Activated CD4-positive, alpha-beta T cell treated with anti-CD3 and anti-CD28 coated beads, Interleukin-2, amount 10 ng/mL, durations not matched to agents 7 days and 5 days (primary cell): ENCODE results near the gene STAT4. TPM values are rescaled to one million over a fixed set of nuclear protein-coding genes. Genes with fewer than 3 reads are reported as not detected.
A peak's percentile ranks its signal among the peaks of the same experiment; 100 is the strongest.

Experiments
- CTCF ChIA-PET: fragments of 350-600 bp; sonication (Branson Sonifier 250); formaldehyde crosslinking; loops from one replicate; lab custom pipeline; 2021; ENCODE audit warnings: antibody characterized with exemption; lab: Charles Lee
- POLR2A ChIA-PET: fragments of 350-600 bp; sonication (Branson Sonifier 250); formaldehyde crosslinking; loops from one replicate; lab custom pipeline; 2021; ENCODE audit warnings: antibody characterized with exemption; lab: Charles Lee
- DNase-seq: peaks from one replicate; pipeline ENCODE4 v3.0.0-alpha.2; 2020
- H3K27ac Mint-ChIP-seq: one replicate; pipeline ENCODE4 v1.8.0; 2021; ENCODE audit warnings: mild to moderate bottlenecking, moderate library complexity, mixed read lengths
- H3K27me3 Mint-ChIP-seq: one replicate; pipeline ENCODE4 v1.8.0; 2021; ENCODE audit warnings: mixed read lengths
- H3K36me3 Mint-ChIP-seq: one replicate; pipeline ENCODE4 v1.8.0; 2021; ENCODE audit warnings: low read depth, mixed read lengths
- H3K4me1 Mint-ChIP-seq: one replicate; pipeline ENCODE4 v1.8.0; 2021; ENCODE audit warnings: mixed read lengths
- H3K4me3 Mint-ChIP-seq: one replicate; pipeline ENCODE4 v1.8.0; 2021; ENCODE audit warnings: mild to moderate bottlenecking, moderate library complexity, mixed read lengths
- H3K9me3 Mint-ChIP-seq: one replicate; pipeline ENCODE4 v1.8.0; 2021; ENCODE audit warnings: mixed read lengths
- total RNA-seq, 2 experiments: library from RNA; stranded (reverse); gene quantifications; one replicate each; pipeline ENCODE4 v1.2.3, GENCODE V29; 2021

Gene STAT4
- total RNA-seq, result 10 to 100 TPM; 72.6 to 84.4 TPM

DNA sequence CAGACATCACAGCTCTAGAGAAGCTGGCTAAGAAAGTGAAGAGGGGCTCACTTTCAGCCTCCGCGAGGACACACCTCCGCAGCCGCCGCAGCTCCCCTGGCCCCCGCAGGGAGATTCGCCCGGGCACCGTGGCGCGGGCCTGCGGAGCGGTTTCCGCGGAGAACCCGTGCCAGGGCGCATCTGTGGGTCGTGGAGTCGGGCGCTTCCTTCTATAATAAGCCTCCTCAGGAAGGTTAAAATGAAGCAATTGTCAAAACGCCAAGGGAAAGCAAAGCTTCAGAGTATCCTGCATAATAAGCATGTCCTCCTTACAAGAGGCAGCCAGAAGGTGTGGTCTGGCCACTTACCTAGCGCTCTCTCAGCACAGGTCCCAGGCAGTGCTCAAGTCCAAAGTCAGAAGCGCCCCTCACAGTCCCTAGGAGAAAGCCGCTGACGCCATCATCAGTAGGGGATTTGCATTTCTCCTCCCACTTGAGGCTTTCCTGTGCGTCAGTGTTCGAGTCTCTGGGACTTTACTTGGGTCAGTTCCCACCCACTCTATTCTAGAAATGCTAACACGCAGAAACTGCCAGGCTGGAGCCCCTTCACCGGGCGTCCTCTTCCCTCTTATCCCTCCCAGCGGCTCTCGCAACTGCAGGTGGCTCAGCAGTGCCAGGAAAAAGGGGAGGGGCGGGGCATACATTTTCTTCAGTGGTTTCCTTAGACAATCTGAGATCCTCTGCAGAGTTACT is at the start of gene STAT4:
STAT4 (minus strand) TSS at position 395 of the 731 bp plus-strand sequence. CDS start 2,791 bp downstream, outside the sequence.
- H3K4me3 Mint-ChIP-seq, result peak within 1 kb of the TSS; percentile 93
- ChIA-PET CTCF (interaction anchor here (0.9 to 4.3 kb wide), 8 partner anchors 8 to 98 kb away, joined by 3 to 29 read pairs (median 4); no protein-coding TSS in a partner anchor), POLR2A (interaction anchor here (0.6 to 0.9 kb wide), 2 partner anchors 89 to 103 kb away, joined by 3 read pairs; no protein-coding TSS in a partner anchor)
- peaks cover 67% of the 10 kb centered on the region for H3K4me1 Mint-ChIP-seq
- H3K9me3 Mint-ChIP-seq, result no peaks in the 10 kb centered on the region
- peak; percentile 85 for DNase-seq
- peak within 1 kb of the TSS; percentile 96 for H3K27ac Mint-ChIP-seq
- H3K27me3 Mint-ChIP-seq, result no peaks in the 10 kb centered on the region
- H3K36me3 Mint-ChIP-seq, result peaks cover 23% of the 10 kb centered on the region

DNA sequence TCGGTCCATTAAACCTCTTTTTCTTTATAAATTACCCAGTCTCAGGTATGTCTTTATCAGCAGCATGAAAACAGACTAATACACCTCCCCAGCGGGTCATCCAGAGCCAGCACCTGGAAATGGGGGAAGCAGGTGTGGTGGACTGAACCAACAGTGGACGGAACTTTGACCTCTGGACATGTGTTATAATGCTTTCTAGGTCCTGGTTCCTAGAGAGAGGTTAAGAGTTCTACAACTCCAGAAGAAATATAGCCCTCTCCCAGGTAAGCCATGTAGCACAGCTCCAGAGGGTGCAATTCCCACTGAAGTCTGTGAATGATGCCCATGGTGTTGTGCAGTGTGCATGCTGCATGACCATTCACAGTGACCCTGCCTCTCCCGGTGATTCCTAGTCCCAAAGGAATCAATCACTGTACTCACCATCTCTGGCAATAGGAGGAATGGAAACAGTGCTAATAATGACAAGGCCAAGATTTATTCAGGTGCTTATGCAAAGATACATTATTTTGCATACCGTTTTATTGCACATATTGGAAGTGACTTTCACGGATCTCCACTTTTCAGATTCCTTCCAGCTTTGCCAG is 49.2 kb upstream of the STAT4 start:
- Mint-ChIP-seq H3K4me3 (no peak overlapping the region), H3K4me1 (peaks cover 38% of the 10 kb centered on the region), H3K9me3 (peaks cover 20% of the 10 kb centered on the region), H3K36me3 (peaks cover 13% of the 10 kb centered on the region), H3K27ac (no peak overlapping the region), H3K27me3 (no peaks in the 10 kb centered on the region)
- POLR2A ChIA-PET, result no interaction called here
- no peak for DNase-seq
- CTCF ChIA-PET, result no interaction called here

- DNase-seq, result no peak
- Mint-ChIP-seq H3K36me3 (peaks cover 15% of the 10 kb centered on the region), H3K4me1 (peaks cover 43% of the 10 kb centered on the region), H3K27me3 (no peaks in the 10 kb centered on the region), H3K4me3 (no peak overlapping the region), H3K27ac (no peak overlapping the region), H3K9me3 (peaks cover 26% of the 10 kb centered on the region)
- POLR2A ChIA-PET, result no interaction called here
- CTCF ChIA-PET, result interaction anchor here (0.8 to 1.6 kb wide), 5 partner anchors 11 to 146 kb away, joined by 3 to 4 read pairs (median 4); no protein-coding TSS in a partner anchor
Observed at GRCh38 chr2:191198271-191198670, 47.5 kb upstream of the STAT4 start.

DNA sequence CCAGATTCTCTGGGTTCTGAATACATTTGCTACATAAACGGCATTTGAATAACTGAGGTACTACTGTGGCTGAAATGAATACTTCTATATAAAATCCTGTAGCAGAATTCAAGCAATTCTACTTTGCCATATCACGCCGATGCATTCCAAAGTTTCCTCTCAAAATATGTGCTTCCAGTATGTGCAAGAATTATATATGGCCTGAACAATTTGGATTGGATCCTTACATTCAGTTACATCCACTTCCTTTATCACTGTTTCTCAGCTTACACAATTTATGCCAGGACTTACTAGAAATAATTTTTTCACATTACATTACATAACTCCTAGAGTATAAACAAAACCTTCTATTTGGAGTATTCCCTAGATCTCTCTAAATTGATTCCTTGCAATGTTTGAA is 46.3 kb upstream of the STAT4 start:
- no peaks in the 10 kb centered on the region for H3K27me3 Mint-ChIP-seq
- H3K9me3 Mint-ChIP-seq, result peaks cover 28% of the 10 kb centered on the region
- H3K36me3 Mint-ChIP-seq, result peaks cover 15% of the 10 kb centered on the region
- ChIA-PET POLR2A (no interaction called here), CTCF (interaction anchor here (1.5 to 3.5 kb wide), 4 partner anchors 10 to 32 kb away, joined by 3 to 15 read pairs (median 4); no protein-coding TSS in a partner anchor)
- no peak overlapping the region for H3K4me3 Mint-ChIP-seq
- no peak for DNase-seq
- peaks cover 36% of the 10 kb centered on the region for H3K4me1 Mint-ChIP-seq
- no peak overlapping the region for H3K27ac Mint-ChIP-seq

DNA sequence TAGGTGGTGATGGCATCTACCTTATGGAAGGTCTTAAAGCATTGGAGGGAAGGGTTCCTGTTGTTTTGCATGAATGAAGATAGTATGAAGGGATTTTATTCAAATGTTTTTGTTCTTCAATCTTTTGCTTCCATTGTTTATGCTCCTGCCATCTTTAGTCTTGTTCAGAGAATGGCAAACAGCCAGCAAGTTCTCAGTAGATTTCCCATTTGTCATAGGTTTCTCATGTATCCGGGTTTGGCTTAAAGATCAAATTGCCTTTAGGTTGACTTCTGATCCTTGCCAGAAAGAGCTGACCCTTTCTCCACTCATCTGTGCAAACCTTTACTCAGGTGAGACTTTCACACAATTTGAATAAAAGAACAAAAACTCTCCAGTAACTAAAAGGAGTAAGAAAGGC is 44.2 kb upstream of the STAT4 start:
- Mint-ChIP-seq H3K36me3 (peaks cover 23% of the 10 kb centered on the region), H3K4me1 (peaks cover 33% of the 10 kb centered on the region), H3K4me3 (no peak overlapping the region), H3K9me3 (peaks cover 41% of the 10 kb centered on the region), H3K27me3 (no peaks in the 10 kb centered on the region), H3K27ac (peak overlapping the region; percentile 48)
- CTCF ChIA-PET, result interaction anchor here (1.1 to 3.5 kb wide), 3 partner anchors 10 to 21 kb away, joined by 3 to 15 read pairs (median 4); no protein-coding TSS in a partner anchor
- no peak for DNase-seq
- POLR2A ChIA-PET, result interaction anchor here (0.6 kb wide), 1 partner anchor 258 kb away, joined by 3 read pairs; no protein-coding TSS in a partner anchor

GRCh38 chr2:191190861-191191552 is 40.2 kb upstream of the STAT4 start:
- peaks cover 31% of the 10 kb centered on the region for H3K9me3 Mint-ChIP-seq
- no peak for DNase-seq
- no peaks in the 10 kb centered on the region for H3K27me3 Mint-ChIP-seq
- no peak overlapping the region for H3K4me3 Mint-ChIP-seq
- ChIA-PET CTCF (interaction anchor here (0.9 to 1.0 kb wide), 2 partner anchors 17 to 139 kb away, joined by 3 read pairs; no protein-coding TSS in a partner anchor), POLR2A (no interaction called here)
- no peak overlapping the region for H3K27ac Mint-ChIP-seq
- H3K36me3 Mint-ChIP-seq, result peaks cover 21% of the 10 kb centered on the region
- peaks cover 49% of the 10 kb centered on the region for H3K4me1 Mint-ChIP-seq

GRCh38 chr2:191190435-191190834 is 39.6 kb upstream of the STAT4 start:
- ChIA-PET CTCF (interaction anchor here (1.0 kb wide), 1 partner anchor 17 kb away, joined by 3 read pairs; no protein-coding TSS in a partner anchor), POLR2A (no interaction called here)
- H3K27me3 Mint-ChIP-seq, result no peaks in the 10 kb centered on the region
- peaks cover 31% of the 10 kb centered on the region for H3K9me3 Mint-ChIP-seq
- DNase-seq, result no peak
- H3K36me3 Mint-ChIP-seq, result peaks cover 21% of the 10 kb centered on the region
- peaks cover 49% of the 10 kb centered on the region for H3K4me1 Mint-ChIP-seq
- no peak overlapping the region for H3K4me3 Mint-ChIP-seq
- H3K27ac Mint-ChIP-seq, result no peak overlapping the region

GRCh38 chr2:191189112-191189635 is 38.4 kb upstream of the STAT4 start:
- Mint-ChIP-seq H3K27ac (peak overlapping the region; percentile 37), H3K36me3 (peaks cover 16% of the 10 kb centered on the region), H3K27me3 (no peaks in the 10 kb centered on the region), H3K4me3 (no peak overlapping the region), H3K9me3 (peaks cover 24% of the 10 kb centered on the region), H3K4me1 (peaks cover 39% of the 10 kb centered on the region)
- DNase-seq, result no peak
- CTCF ChIA-PET, result interaction anchor here (1.0 kb wide), 1 partner anchor 18 kb away, joined by 3 read pairs; no protein-coding TSS in a partner anchor
- POLR2A ChIA-PET, result no interaction called here

DNA sequence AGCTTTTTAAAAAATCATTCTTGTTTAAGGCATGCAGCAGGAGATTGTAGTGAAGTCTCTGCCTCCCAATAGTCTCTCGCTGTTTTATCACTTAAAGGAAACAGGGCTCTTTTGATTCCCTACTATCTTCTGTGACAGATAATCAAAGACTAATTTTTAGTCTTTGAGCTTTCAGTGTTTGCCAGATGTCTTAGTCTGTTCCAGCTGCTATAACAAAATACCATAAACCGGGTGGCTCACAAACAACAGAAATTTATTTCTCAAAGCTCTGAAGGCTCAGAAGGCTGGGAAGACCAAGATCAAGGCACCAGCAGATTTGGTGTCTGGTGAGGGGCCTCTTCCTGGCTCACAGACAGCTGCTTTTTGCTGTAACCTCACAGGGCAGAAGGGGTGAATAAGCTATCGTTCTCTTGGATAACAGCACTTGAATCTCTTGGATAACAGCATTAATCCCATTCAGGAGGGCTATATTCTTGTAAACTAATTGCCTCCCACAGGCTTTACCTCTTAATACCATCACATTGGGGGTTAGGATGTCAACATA is 37.8 kb upstream of the STAT4 start:
- Mint-ChIP-seq H3K27me3 (no peaks in the 10 kb centered on the region), H3K4me1 (peaks cover 33% of the 10 kb centered on the region), H3K36me3 (peaks cover 16% of the 10 kb centered on the region), H3K27ac (no peak overlapping the region), H3K9me3 (peaks cover 24% of the 10 kb centered on the region), H3K4me3 (no peak overlapping the region)
- CTCF ChIA-PET, result interaction anchor here (1.0 kb wide), 1 partner anchor 18 kb away, joined by 3 read pairs; no protein-coding TSS in a partner anchor
- POLR2A ChIA-PET, result no interaction called here
- DNase-seq, result no peak

DNA sequence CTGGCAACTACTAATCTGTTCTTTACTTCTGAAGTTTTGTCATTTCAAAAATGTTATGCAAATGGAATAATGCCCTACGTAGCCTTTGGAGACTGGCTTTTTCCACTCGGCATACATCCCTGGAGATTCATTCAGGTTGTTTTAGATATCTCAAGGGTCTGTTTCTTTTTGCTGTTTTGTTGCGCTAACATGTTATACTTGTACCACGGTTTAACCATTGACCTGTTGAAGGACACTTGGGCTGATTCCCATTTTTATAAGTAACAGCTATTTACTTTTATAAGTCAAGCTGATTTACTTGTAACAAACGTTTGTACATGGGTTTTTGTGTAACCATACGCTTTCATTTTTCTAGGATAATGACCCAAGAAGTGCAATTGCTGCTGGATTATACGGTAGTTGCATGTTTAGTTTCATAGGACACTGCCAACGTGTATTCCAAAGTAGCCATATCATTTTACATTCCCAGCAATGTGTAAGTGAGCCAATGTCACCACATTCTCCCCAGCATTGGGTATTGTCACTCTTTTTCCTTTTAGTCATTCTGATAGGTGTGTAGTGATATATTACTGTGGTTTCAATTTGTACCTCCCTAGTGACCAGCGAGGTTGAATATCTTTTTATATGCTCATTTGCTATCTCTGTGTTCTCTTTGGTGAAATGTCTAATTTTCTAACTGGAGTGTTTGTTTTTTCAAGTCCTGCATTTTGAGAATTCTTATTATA is 36.5 kb upstream of the STAT4 start:
- no peak for DNase-seq
- CTCF ChIA-PET, result interaction anchor here (1.1 kb wide), 1 partner anchor 12 kb away, joined by 3 read pairs; no protein-coding TSS in a partner anchor
- peaks cover 16% of the 10 kb centered on the region for H3K36me3 Mint-ChIP-seq
- peaks cover 22% of the 10 kb centered on the region for H3K9me3 Mint-ChIP-seq
- H3K27me3 Mint-ChIP-seq, result no peaks in the 10 kb centered on the region
- peaks cover 26% of the 10 kb centered on the region for H3K4me1 Mint-ChIP-seq
- H3K27ac Mint-ChIP-seq, result no peak overlapping the region
- POLR2A ChIA-PET, result no interaction called here
- H3K4me3 Mint-ChIP-seq, result no peak overlapping the region

DNA sequence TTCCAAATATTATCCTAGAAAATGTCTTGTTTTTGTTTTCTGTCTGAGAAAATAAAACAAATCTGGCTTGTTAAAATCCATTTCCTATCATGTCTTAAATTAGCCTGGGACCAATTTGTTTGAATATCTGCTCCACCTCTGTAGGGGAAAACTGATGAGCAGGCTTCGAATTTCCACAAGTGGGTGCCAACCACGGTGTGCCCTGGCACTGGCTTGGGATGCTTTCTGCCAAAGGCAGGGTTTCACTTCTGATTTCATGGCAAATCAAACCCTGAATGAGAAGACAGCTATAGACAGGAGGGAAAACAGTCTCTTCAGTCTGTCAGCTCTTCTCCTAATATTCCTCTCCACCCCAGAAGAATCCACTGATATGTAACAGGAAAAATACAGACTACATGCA is 33.7 kb upstream of the STAT4 start:
- POLR2A ChIA-PET, result no interaction called here
- no peak for DNase-seq
- H3K4me1 Mint-ChIP-seq, result peaks cover 15% of the 10 kb centered on the region
- CTCF ChIA-PET, result interaction anchor here (0.6 to 1.1 kb wide), 2 partner anchors 9 to 12 kb away, joined by 3 to 4 read pairs; no protein-coding TSS in a partner anchor
- H3K36me3 Mint-ChIP-seq, result peaks cover 7% of the 10 kb centered on the region
- H3K27me3 Mint-ChIP-seq, result no peaks in the 10 kb centered on the region
- H3K27ac Mint-ChIP-seq, result no peak overlapping the region
- H3K4me3 Mint-ChIP-seq, result no peak overlapping the region
- H3K9me3 Mint-ChIP-seq, result peaks cover 4% of the 10 kb centered on the region
